ENCODE results near the gene MIF4GD.

GRCh38 chr17:75318615-75319222, 47.7 kb upstream of the MIF4GD start:
- TF ChIP-seq, protein P1, sequence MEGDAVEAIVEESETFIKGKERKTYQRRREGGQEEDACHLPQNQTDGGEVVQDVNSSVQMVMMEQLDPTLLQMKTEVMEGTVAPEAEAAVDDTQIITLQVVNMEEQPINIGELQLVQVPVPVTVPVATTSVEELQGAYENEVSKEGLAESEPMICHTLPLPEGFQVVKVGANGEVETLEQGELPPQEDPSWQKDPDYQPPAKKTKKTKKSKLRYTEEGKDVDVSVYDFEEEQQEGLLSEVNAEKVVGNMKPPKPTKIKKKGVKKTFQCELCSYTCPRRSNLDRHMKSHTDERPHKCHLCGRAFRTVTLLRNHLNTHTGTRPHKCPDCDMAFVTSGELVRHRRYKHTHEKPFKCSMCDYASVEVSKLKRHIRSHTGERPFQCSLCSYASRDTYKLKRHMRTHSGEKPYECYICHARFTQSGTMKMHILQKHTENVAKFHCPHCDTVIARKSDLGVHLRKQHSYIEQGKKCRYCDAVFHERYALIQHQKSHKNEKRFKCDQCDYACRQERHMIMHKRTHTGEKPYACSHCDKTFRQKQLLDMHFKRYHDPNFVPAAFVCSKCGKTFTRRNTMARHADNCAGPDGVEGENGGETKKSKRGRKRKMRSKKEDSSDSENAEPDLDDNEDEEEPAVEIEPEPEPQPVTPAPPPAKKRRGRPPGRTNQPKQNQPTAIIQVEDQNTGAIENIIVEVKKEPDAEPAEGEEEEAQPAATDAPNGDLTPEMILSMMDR (IDR thresholded peaks at IDR 0.05; ENCODE audit: borderline replicate concordance, extremely low read depth, low read length, poor library complexity, severe bottlenecking), result no peak
- no peak for TF ChIP-seq EZH2 (IDR thresholded peaks at IDR 0.05; ENCODE audit: borderline replicate concordance, low read depth, low read length, severe bottlenecking)
